ENCODE data around the gene COQ9.
"Not testable (repeated sequence)": the region's sequence is repeated elsewhere in the genome, so short reads cannot be mapped to it uniquely, and the experiment has no call there.

The COQ9 gene

DNA sequence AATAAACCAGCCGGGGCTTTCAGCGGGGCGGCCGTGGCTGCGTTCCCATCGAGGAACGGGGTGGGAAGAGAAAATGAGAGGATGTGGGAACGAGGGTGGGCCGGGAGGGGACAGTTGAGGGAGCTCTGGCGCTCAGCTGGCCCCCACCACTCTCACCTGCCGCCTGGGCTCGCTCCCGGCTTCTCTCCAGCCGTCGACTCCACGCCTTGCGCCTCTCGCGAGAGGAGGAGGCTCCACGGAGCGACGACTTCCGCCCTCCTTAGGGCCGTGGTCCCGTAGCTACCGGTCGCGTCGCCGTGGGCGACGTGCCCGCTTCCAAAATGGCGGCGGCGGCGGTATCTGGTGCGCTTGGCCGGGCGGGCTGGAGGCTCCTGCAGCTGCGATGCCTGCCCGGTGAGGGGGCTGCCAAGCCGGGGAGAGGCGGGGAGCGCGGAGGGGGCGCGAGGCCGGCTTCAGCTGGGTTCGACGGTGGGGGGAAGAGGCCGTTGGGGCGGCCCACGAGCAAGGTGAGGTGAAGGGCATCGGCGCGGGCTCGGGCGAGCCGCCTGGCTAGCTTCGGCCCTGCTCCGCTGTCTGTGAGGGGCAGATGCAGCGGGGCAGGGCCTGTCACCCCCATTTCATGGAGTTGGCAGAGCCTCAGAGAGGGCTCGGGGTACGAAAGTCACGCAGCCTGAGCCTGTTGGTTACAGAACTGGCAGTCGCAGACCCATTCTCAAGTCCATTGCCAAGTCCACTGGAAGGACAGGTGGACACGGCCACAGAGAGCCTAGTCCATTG is at the start of gene COQ9, which contains the start of gene CIAPIN1:
COQ9 (plus strand) TSS at position 294 of the 777 bp plus-strand sequence; CDS start at position 321, 27 bp downstream.
CIAPIN1 (minus strand) TSS at position 200 of the 777 bp plus-strand sequence. CDS start 6,457 bp downstream, outside the sequence.
- DNase-seq, result peak; percentile 98

DNA sequence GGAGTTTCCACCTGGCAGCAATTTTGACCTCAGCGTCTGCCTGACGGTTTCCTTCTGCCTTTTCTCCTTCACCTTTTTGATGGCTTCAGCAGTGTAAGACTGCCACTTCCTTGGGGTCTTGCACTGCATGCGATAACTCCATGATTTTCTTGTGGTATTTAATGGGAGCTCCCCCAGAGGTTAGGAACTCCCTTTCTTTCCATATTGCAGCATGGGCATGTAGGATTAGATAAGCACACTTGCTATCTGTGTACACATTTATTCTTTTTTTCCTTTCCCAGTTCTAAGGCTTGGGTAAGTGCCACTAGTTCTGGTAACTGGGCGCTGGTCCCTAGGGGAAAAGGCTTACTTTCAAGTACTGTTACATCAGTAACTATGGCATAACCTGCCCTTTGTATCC is 49.8 kb upstream of the COQ9 start:
- DNase-seq, result not testable (repeated sequence)

GRCh38 chr16:57401943-57402640 is 45.2 kb upstream of the COQ9 start:
- no peak for DNase-seq

- no peak for DNase-seq
Measured at GRCh38 chr16:57403965-57404817, 43.1 kb upstream of the COQ9 start, which contains the start of gene CCL17. Gene CCL17 (plus strand): TSS chr16:57404767. CDS start chr16:57413933, 9,166 bp downstream.

DNA sequence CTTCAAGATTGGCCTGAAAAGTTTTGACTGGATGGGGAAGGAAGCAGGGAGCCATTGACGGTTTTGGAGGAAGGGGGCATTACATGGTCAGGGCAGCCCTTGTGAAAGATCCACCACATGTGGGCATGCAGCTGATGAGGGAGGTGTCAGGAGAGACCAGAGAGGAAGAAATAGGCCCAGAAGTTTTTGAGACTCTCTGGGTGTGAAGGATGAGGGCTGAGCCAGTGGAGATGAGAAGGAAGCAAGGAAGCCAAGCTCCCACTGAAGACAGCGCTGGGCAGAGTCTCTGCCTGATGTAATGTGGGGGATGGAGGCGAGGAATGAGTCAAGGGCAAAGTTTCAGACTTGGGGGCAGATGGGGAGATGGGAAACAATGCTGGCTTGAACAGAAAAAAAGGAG is 42.2 kb upstream of the COQ9 start:
- DNase-seq, result no peak

DNA sequence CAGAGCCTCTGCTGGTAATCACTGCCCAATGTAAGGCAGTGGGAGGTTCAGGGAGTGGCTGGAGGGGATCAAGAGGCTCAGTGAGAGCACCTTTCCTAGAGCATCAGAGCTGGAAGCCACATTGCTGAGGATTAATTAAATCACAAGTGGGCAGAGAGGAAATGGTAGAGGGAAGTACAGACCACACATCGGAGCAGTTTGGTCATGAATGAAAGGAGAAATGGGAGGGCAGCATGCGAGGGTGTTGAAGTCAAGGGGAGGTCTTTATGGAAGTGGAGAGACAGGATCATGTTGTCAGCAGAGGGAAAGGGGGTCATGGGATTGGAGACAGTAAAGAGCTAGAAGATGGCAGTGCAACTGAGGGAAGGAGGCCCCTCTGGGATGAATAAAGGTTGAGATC is 40.4 kb upstream of the COQ9 start:
- DNase-seq, result no peak

DNA sequence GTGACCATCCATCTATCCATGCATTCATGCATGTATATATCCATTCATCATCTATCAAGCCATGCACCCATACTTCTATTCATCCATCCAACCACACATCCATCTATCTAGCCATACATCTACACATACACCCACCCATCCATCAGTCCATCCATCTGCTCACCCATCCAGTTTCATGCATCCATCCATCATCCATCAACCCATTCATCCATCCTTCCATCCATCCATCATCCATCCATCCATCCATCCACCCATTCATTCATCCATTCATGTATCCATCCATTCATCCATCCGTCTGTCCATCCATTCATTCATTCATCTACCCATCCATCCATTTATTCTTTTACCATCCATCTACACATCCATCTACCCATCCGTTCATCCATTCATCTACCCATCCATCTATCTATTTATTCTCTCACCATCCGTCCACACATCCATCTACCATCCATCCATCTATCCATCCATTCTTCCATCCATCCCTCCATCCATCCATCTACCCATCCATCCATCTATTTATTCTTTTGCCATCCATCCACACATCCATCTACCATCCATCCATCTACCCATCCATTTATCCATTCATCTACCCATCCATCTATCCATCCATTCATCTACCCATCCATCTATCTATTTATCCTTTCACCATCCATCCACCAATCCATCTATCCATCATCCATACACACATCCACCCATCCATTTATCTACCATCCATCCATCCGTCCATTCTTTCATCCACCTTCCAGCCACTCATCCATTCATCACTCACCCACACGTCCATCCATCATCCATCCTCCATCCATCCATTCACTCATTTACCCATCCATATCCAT is 39.5 kb upstream of the COQ9 start:
- DNase-seq, result no peak

DNA sequence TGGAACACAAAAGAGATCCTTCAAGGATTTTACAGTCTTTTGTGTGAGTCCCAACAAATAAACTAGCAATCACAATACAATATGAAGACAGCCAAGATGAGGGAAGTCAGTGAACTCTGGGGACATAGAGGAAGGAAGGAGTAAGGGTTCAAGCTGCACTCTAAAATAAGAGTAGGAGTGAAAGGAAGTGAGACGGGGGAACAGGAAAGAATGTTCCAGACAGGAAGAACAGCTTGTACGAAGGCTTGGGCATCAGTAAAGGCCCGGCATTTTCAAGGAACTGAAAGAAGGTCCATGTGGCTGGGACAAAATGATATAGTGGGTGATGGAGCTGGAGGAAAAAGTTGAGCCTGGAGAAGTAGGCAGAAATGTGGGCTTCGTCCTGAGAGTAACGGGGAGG is 38.2 kb upstream of the COQ9 start:
- no peak for DNase-seq

DNA sequence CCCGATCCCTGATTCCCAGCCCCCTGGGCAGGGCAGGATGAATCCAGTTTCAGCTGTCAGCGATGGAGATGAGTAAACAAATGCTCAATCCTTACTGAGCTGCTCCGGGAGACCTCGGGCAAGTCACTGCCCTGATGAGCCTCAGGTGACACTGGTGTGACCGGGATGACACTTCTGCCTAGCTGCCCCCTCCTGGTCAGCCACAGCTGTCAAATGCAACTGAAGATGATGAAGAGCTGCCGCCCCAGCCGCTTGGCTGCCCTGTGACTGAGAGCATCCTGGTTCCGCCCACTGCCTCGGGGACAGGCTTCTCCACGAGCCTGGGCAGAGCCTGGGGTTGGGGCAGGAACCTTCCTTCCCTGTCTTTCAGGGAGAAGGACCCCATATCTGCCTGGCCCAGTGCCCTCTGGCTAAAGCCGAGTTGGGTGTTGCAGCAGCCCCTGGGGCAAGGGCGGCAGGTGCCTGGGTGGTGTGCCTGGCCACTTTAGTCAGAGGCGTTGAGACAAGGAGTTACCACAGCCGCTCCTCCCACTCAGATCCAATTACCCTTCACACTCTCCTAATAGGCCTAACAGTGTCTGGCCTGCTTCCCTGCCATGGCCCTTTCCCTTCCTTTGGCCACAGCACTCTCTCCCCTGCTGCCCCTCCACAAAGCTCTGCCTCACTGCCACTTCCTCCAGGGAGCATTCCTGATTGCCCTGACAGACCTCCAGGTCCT is 37.2 kb upstream of the COQ9 start:
- no peak for DNase-seq

DNA sequence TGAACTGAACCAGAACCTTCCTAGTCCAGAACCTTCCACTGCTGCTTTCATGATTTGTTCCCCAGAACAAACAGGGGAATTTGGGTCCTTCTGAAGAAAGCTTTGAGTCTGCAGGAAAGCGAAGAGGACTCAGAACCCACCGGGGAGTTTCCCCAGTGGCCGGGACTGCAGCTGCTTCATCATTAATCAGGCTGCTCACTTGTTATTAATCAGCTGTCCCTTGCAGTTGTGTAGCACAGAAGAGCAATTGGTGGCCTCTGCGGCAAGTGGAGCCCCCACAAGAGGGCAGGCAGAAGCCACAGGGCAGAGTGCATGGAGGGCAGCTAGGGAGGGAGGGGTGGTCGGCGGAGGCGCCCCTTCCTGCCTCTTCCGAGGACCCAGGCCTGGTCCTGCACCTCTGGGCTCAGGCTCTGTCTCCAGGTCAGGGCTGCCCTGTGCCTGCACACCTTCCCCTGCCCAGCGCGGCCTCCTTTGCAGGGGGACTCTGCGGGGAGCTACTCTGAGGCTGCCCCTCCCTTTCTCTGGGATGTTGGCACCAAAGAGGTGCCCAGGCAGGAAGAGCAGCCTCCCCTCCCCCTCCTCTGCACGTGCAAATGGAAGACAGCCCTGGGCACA is 35.8 kb upstream of the COQ9 start:
- DNase-seq, result no peak

DNA sequence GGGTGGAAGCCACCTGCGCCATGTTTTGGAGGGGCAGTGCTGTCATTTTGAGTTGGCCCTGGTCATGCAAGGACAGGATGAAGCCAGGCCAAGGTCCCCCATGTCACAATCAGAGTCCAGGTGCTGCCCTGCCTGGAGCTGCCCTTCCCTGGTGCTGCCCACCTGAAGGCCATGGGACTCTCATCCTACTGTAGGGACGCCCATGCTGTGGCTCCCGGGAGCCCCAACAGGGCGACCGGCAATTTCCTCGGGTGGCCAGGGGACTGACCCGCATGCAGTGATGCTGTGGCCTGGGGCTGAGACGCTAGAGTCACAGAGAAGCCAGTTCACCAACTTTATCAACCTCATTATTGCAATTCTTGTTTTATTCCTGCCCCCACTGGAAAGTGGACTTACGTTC is 34.7 kb upstream of the COQ9 start:
- no peak for DNase-seq

- no peak for DNase-seq
Measured at GRCh38 chr16:57413301-57413730, 34.0 kb upstream of the COQ9 start.

- no peak for DNase-seq
Measured at GRCh38 chr16:57413733-57414132, 33.5 kb upstream of the COQ9 start.

DNA sequence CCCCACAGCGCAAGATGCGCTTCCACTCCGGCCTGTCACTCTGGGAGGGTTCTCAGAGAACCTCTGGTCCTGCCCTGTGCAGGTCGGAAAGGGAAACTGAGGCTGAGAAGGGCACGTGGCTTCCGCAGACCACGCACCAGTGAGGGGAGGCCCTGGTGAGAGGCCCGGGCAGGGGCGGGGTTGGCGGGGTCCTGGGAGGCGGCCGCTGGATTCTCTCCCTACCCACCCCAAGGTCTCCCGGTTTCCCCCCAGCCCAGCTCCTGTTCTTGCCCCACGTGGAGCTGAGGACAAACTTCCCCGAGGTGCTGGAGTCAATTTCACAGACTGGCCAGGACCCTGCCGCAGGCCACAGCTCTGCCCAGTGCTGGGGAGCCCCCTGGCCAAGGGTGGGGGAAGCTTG is 31.2 kb upstream of the COQ9 start:
- no peak for DNase-seq

DNA sequence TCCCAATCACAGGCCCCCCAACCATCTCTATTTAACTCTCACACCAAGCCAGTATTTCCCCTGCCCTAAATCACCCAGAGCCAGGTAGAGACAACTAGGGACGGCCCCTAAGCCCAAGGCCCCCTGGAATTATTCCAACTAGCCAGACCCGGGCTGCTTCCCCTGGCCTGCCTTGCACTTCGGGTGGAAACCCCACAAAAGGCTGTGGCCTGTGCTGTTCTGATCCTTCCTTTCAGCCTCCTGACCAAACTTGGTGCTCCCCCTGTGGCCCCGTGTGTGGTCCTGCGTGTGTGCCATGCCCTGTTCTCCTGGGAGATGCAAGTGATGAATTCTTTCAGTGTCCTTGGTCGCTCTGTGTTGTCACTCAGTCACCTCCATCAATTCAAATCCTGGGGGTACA is 27.8 kb upstream of the COQ9 start:
- no peak for DNase-seq

GRCh38 chr16:57422026-57422944 is 25.0 kb upstream of the COQ9 start:
- DNase-seq, result peak; percentile 76

DNA sequence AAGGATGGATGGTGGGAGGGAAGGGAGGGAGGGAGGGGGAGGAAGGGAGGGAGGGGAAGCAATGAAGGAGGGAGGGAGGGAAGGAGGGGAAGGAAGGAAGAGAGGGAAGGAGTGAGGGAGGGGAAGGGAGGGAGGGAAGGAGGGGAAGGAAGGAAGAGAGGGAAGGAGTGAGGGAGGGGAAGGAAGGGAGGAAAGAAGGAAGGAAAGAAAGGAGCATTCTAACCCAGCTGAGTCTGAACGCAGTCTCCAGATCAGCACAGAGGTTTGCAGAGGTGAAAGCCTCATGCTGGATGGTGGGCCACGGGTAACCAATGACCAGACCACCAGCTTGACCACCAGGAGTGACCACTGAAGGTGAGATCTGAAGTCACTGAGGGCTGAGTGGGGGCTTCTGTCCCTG is 24.1 kb upstream of the COQ9 start:
- DNase-seq, result no peak

GRCh38 chr16:57424583-57424982 is 22.7 kb upstream of the COQ9 start:
- DNase-seq, result no peak

DNA sequence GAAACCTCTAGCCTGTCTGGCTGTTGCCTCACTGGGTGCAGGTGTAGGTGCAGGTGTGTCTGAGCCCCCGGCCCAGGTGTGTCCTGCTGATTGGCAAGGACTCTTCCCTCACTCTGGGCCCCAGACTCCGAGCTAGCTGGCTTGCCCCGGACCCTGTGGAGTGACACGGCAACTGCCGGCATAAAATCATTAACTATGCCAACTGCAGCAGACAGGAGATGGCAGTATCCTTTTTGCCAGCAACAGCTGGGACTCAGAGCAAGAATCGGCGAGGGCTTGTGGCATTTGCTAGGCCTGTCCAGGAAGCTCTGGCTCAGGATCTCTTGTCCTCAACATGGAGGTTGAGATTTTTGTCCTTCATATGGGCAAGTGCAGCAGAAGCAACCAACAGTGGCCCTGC is 20.9 kb upstream of the COQ9 start:
- no peak for DNase-seq

- no peak for DNase-seq
Measured at GRCh38 chr16:57427307-57427706, 20.0 kb upstream of the COQ9 start.

Data from RPMI8226 (cell line).